Esophagus muscularis mucosa (tissue), 4 donors: ENCODE measurements around the gene CLEC18C. TPM values are rescaled to one million over a fixed set of nuclear protein-coding genes. Genes with fewer than 3 reads are reported as not detected.
"Not testable (repeated sequence)": the region's sequence is repeated elsewhere in the genome, so short reads cannot be mapped to it uniquely, and the experiment has no call there.

Experiments
- DNase-seq: peaks from one replicate; pipeline ENCODE4 v3.0.0-alpha.2; 2017; ENCODE audit errors: extremely low spot score
- H3K27ac ChIP-seq, 4 donors: fragments of 200-600 bp; sonication (generic); replicated peaks in 1 of 4; 1 replicate in 3 of 4; 2 replicates in 1 of 4; pipeline ENCODE4 v1.5.1; 2016 to 2019; ENCODE audit warnings: mild to moderate bottlenecking in 1 of 4
- H3K27me3 ChIP-seq, 4 donors: fragments of 200-600 bp; sonication (generic); one replicate each; pipeline versions ENCODE4 v1.5.1 to v1.6.0; 2016 to 2019
- H3K36me3 ChIP-seq, 4 donors: fragments of 200-600 bp; sonication (generic); one replicate each; pipeline ENCODE4 v1.5.1; 2016 to 2019
- H3K4me1 ChIP-seq, 4 donors: fragments of 200-600 bp; sonication (generic); one replicate each; pipeline ENCODE4 v1.5.1; 2016 to 2019
- H3K4me3 ChIP-seq, 4 donors: fragments of 200-600 bp; sonication (generic); 1 replicate in 2 of 4; 2 replicates in 2 of 4; pipeline ENCODE4 v1.5.1; 2016 to 2019; ENCODE audit warnings: mild to moderate bottlenecking in 4 of 4, moderate library complexity in 1 of 4
- H3K9me3 ChIP-seq, 4 donors: fragments of 200-600 bp; sonication (generic); 1 replicate in 3 of 4; 2 replicates in 1 of 4; pipeline ENCODE4 v1.5.1; 2016 to 2019
- WGBS: methylation state at CpG from one replicate; pipeline ENCODE4 v1.1.5; 2018; 5-methylcytosine and 5-hydroxymethylcytosine counted together
- intact Hi-C: fragments of 100-400 bp; cut with DNase I; formaldehyde crosslinking; loops from one replicate; pipeline ENCODE4 v1.15.1; 2023
- total RNA-seq, 4 donors: library from RNA; depleted of rRNA; stranded (reverse); fragments of >200 nt; gene quantifications; one replicate each; pipeline versions ENCODE4 v1.1.0 to v1.2.1, GENCODE V29; 2016

CLEC18C gene
- under 1 TPM in 1 of 4 donors, not detected in 3; 0.58 TPM for total RNA-seq

- no CpG with 5 or more reads among the region's 21 CpGs for WGBS
Observed at GRCh38 chr16:70173212-70173837, at the start of gene CLEC18C. Gene CLEC18C, plus strand, starts transcription at chr16:70173787. Its CDS starts 492 bp downstream, at chr16:70174279.

GRCh38 chr16:70123822-70124221, 49.8 kb upstream of the CLEC18C start:
- H3K27me3 ChIP-seq, H3K4me1 ChIP-seq, intact Hi-C loops, H3K9me3 ChIP-seq, H3K27ac ChIP-seq, H3K4me3 ChIP-seq, DNase-seq: not testable (repeated sequence)
- WGBS = 92% methylated on average over 14 of the region's 14 CpGs
- peaks cover 54 to 87% (median 69%) of the 10 kb centered on the region in 4 donors for H3K36me3 ChIP-seq

More at GRCh38 chr16:70173212-70173837, at the start of gene CLEC18C:
- intact Hi-C loops, DNase-seq, H3K27ac ChIP-seq, H3K36me3 ChIP-seq, H3K4me3 ChIP-seq, H3K9me3 ChIP-seq, H3K27me3 ChIP-seq, H3K4me1 ChIP-seq: not testable (repeated sequence)

- peaks cover 74 to 97% (median 91%) of the 10 kb centered on the region in 4 donors for H3K36me3 ChIP-seq
- H3K9me3 ChIP-seq, DNase-seq, intact Hi-C loops, H3K27ac ChIP-seq, H3K4me3 ChIP-seq, H3K4me1 ChIP-seq, H3K27me3 ChIP-seq: not testable (repeated sequence)
- 94% methylated on average over 11 of the region's 11 CpGs for WGBS
Observed at GRCh38 chr16:70126226-70126625, 47.4 kb upstream of the CLEC18C start.

GRCh38 chr16:70127706-70128105, 45.9 kb upstream of the CLEC18C start:
- 67% methylated on average over 3 of the region's 5 CpGs for WGBS
- H3K9me3 ChIP-seq, H3K4me3 ChIP-seq, H3K27ac ChIP-seq, intact Hi-C loops, DNase-seq, H3K27me3 ChIP-seq, H3K4me1 ChIP-seq: not testable (repeated sequence)
- peaks cover 71 to 97% (median 91%) of the 10 kb centered on the region in 4 donors for H3K36me3 ChIP-seq

- H3K4me1 ChIP-seq, H3K9me3 ChIP-seq, DNase-seq, H3K4me3 ChIP-seq, intact Hi-C loops, H3K27me3 ChIP-seq, H3K27ac ChIP-seq: not testable (repeated sequence)
- 97% methylated on average over 6 of the region's 10 CpGs for WGBS
- peaks cover 73 to 97% (median 91%) of the 10 kb centered on the region in 4 donors for H3K36me3 ChIP-seq
Observed at GRCh38 chr16:70128844-70129243, 44.7 kb upstream of the CLEC18C start.

- peaks cover 74 to 100% (median 96%) of the 10 kb centered on the region in 4 donors for H3K36me3 ChIP-seq
- H3K9me3 ChIP-seq, H3K4me1 ChIP-seq, H3K4me3 ChIP-seq, H3K27me3 ChIP-seq, DNase-seq, H3K27ac ChIP-seq, intact Hi-C loops: not testable (repeated sequence)
- WGBS = 94% methylated on average over 8 of the region's 8 CpGs
Observed at GRCh38 chr16:70135796-70136195, 37.8 kb upstream of the CLEC18C start.

GRCh38 chr16:70136595-70136994, 37.0 kb upstream of the CLEC18C start:
- H3K27ac ChIP-seq, intact Hi-C loops, H3K4me3 ChIP-seq, H3K4me1 ChIP-seq, DNase-seq, H3K9me3 ChIP-seq, H3K27me3 ChIP-seq: not testable (repeated sequence)
- peaks cover 81 to 100% (median 96%) of the 10 kb centered on the region in 4 donors for H3K36me3 ChIP-seq
- 37% methylated on average over 2 of the region's 2 CpGs for WGBS

GRCh38 chr16:70142739-70143138, 30.8 kb upstream of the CLEC18C start:
- H3K9me3 ChIP-seq, DNase-seq, intact Hi-C loops, H3K27me3 ChIP-seq, H3K27ac ChIP-seq, H3K4me3 ChIP-seq, H3K4me1 ChIP-seq: not testable (repeated sequence)
- peaks cover 65 to 88% (median 77%) of the 10 kb centered on the region in 4 donors for H3K36me3 ChIP-seq
- WGBS = 93% methylated on average over 10 of the region's 10 CpGs

GRCh38 chr16:70143231-70143895, 30.2 kb upstream of the CLEC18C start:
- intact Hi-C loops, DNase-seq: not testable (repeated sequence)

GRCh38 chr16:70147853-70148252, 25.7 kb upstream of the CLEC18C start:
- H3K27me3 ChIP-seq, intact Hi-C loops, H3K4me3 ChIP-seq, H3K4me1 ChIP-seq, H3K27ac ChIP-seq, H3K9me3 ChIP-seq: not testable (repeated sequence)
- peak; percentile 90 for DNase-seq
- WGBS = 74% methylated on average over 3 of the region's 11 CpGs
- H3K36me3 ChIP-seq = peaks cover 73 to 88% (median 78%) of the 10 kb centered on the region in 4 donors

More at GRCh38 chr16:70143231-70143895, 30.2 kb upstream of the CLEC18C start:
- not testable (repeated sequence) for H3K9me3 ChIP-seq, H3K4me1 ChIP-seq, H3K27ac ChIP-seq, H3K4me3 ChIP-seq, H3K27me3 ChIP-seq
- WGBS = 85% methylated on average over 9 of the region's 9 CpGs
- peaks cover 65 to 88% (median 77%) of the 10 kb centered on the region in 4 donors for H3K36me3 ChIP-seq

- H3K4me3 ChIP-seq, H3K9me3 ChIP-seq, H3K4me1 ChIP-seq, H3K27me3 ChIP-seq, intact Hi-C loops, H3K27ac ChIP-seq: not testable (repeated sequence)
- DNase-seq = peak; percentile 89
- WGBS = 96% methylated on average over 6 of the region's 6 CpGs
- peaks cover 73 to 88% (median 78%) of the 10 kb centered on the region in 4 donors for H3K36me3 ChIP-seq
Observed at GRCh38 chr16:70148453-70148852, 25.1 kb upstream of the CLEC18C start.

GRCh38 chr16:70149296-70149695, 24.3 kb upstream of the CLEC18C start:
- H3K9me3 ChIP-seq, intact Hi-C loops, H3K27me3 ChIP-seq, DNase-seq, H3K27ac ChIP-seq, H3K4me3 ChIP-seq, H3K4me1 ChIP-seq: not testable (repeated sequence)
- H3K36me3 ChIP-seq = peaks cover 75 to 90% (median 81%) of the 10 kb centered on the region in 4 donors
- WGBS = 95% methylated on average over 8 of the region's 8 CpGs
